ENCODE results near the gene PROC. TPM values are rescaled to one million over a fixed set of nuclear protein-coding genes. Genes with fewer than 3 reads are reported as not detected.

PROC gene
- total and polyA plus RNA-seq, 2 of the 8 experiments (the other 6 are each of a cell fraction or from before 2014, with no cell fraction given) = 1.5 to 1.6 TPM

- H3K14ac ChIP-seq (ENCODE audit: insufficient read length) = no peak overlapping the region
- H2BK15ac ChIP-seq (ENCODE audit: low read length) = 0 out of 2 replicates have a peak overlapping the region, but pooled peaks have one; percentile 88
- 81% methylated on average over 8 of the region's 10 CpGs; no CpG with 5 or more reads in 1 of the 2 experiments for WGBS, 2 experiments (ENCODE audit: extremely low coverage in 1 of 2, insufficient coverage in 1 of 2, insufficient read length in 1 of 2, insufficient replicate concordance in 2 of 2, low coverage in 1 of 2, low lambda C conversion rate in 2 of 2, missing lambda C conversion rate in 1 of 2)
- no peak overlapping the region for H3K9ac ChIP-seq (replicated peaks in 1 of 4; ENCODE audit: extremely low read depth in 1 of 4, low read depth in 3 of 4, low read length in 3 of 4)
- no peaks in the 10 kb centered on the region for H3K79me1 ChIP-seq (ENCODE audit: low read depth, low read length)
- no peak overlapping the region for H2BK5ac ChIP-seq (ENCODE audit: low read depth, low read length)
- H3K79me2 ChIP-seq (ENCODE audit: control insufficient read depth in 1 of 2, insufficient read depth in 2 of 2, low read length in 2 of 2) = no peaks in the 10 kb centered on the region
- no peak overlapping the region for H4K8ac ChIP-seq (ENCODE audit: extremely low read depth, insufficient read depth, low read length)
- H4K91ac ChIP-seq (replicated peaks; ENCODE audit: insufficient read length, low read length) = no peak overlapping the region
- no peak overlapping the region for H3K56ac ChIP-seq (replicated peaks; ENCODE audit: insufficient read length, low read depth, low read length)
- DNase-seq (ENCODE audit: low read depth in 1 of 2, low spot score in 2 of 2) (peak in 1 of 2 experiments; percentile 39), FAIRE-seq (no peak)
- H2AK5ac ChIP-seq (ENCODE audit: low read depth, low read length) = no peak overlapping the region
- ChIA-PET POLR2A (ENCODE audit: partially characterized antibody) (interaction anchor here (0.6 kb wide), 1 partner anchor 153 kb away, joined by 3 read pairs; no protein-coding TSS in a partner anchor), CTCF (ENCODE audit: partially characterized antibody) (interaction anchor here (1.5 to 9.2 kb wide), 3 partner anchors 9 to 38 kb away, joined by 3 to 74 read pairs (median 46); partner anchors contain the start of gene PROC)
- peaks cover 0 to 13% (median 5%) of the 10 kb centered on the region in 4 experiments; a peak in 5 of 7 replicates for H3K4me1 ChIP-seq (replicated peaks in 1 of 4; ENCODE audit: control insufficient read depth in 3 of 4, insufficient read depth in 4 of 4, low read length in 3 of 4)
- no peak overlapping the region for H3K4me2 ChIP-seq (ENCODE audit: insufficient read depth in 1 of 2, low read depth in 2 of 2, low read length in 2 of 2)
- no peak overlapping the region for H3K27ac ChIP-seq (ENCODE audit: low read depth, low read length)
- no peak overlapping the region for H2BK12ac ChIP-seq (ENCODE audit: low read depth, low read length)
- peaks cover 12% of the 10 kb centered on the region for H3K23me2 ChIP-seq (ENCODE audit: low read depth, low read length)
- 0 out of 2 replicates have a peak overlapping the region, but pooled peaks have one; percentile 18 for H2BK20ac ChIP-seq (ENCODE audit: low read length)
- no peaks in the 10 kb centered on the region for H3K36me3 ChIP-seq (ENCODE audit: control insufficient read depth in 2 of 4, insufficient read depth in 4 of 4, low read length in 3 of 4)
- H4K5ac ChIP-seq (ENCODE audit: insufficient read length, low read depth, low read length) = no peak overlapping the region
- no peak overlapping the region for H2AFZ ChIP-seq (ENCODE audit: low read length)
- H3K27me3 ChIP-seq (replicated peaks in 1 of 4; ENCODE audit: control insufficient read depth in 3 of 4, extremely low read depth in 1 of 4, insufficient read depth in 3 of 4, low read length in 3 of 4) = peaks cover 0 to 26% (median 22%) of the 10 kb centered on the region in 4 experiments; a peak in 6 of 7 replicates
- no peaks in the 10 kb centered on the region for H4K20me1 ChIP-seq (replicated peaks in 1 of 2; ENCODE audit: control insufficient read depth in 1 of 2, insufficient read depth in 2 of 2, low read length in 2 of 2)
- H3K9me3 ChIP-seq (ENCODE audit: insufficient read depth in 2 of 2, low read depth in 1 of 2, low read length in 1 of 2) = no peaks in the 10 kb centered on the region
- H3K18ac ChIP-seq (ENCODE audit: extremely low read depth, low read length) = no peak overlapping the region
- H3K23ac ChIP-seq (ENCODE audit: insufficient read length) = no peak overlapping the region
- H3K4ac ChIP-seq (replicated peaks; ENCODE audit: insufficient read length, low read depth, low read length) = no peak overlapping the region
- no peak overlapping the region for H2BK120ac ChIP-seq (replicated peaks; ENCODE audit: low read depth, low read length)
- H3K4me3 ChIP-seq (ENCODE audit: extremely low read depth in 1 of 4, insufficient read depth in 2 of 4, low read depth in 3 of 4, low read length in 4 of 4) = no peak overlapping the region
- no peak for TF ChIP-seq HDAC2 (IDR thresholded peaks at IDR 0.05; ENCODE audit: borderline replicate concordance in 1 of 2, low read depth in 2 of 2, low read length in 2 of 2)
- TF ChIP-seq E2F6 (IDR thresholded peaks at IDR 0.05) = no peak
- TF ChIP-seq CREB1 (IDR thresholded peaks at IDR 0.05) = no peak
- no peak for TF ChIP-seq SIX5 (IDR thresholded peaks at IDR 0.05; ENCODE audit: low read depth, low read length)
- no peak for TF ChIP-seq ATF3 (IDR thresholded peaks at IDR 0.05; ENCODE audit: insufficient read depth, low read depth, low read length)
- no peak for TF ChIP-seq TBP (IDR thresholded peaks at IDR 0.05; ENCODE audit: low read depth, low read length)
- TF ChIP-seq SRF (IDR thresholded peaks at IDR 0.05; ENCODE audit: low read depth, low read length) = no peak
- TF ChIP-seq POLR2A (IDR thresholded peaks at IDR 0.05; ENCODE audit: control extremely low read depth in 1 of 2, low read depth in 2 of 2, low read length in 2 of 2) = no peak
- TF ChIP-seq RAD21 (IDR thresholded peaks at IDR 0.05 in 1 of 2, conservative IDR thresholded peaks at IDR 0.05 in 1 of 2; ENCODE audit: low read depth in 2 of 2, low read length in 2 of 2) = no peak
Observed at GRCh38 chr2:127426501-127427354, 8.5 kb downstream of the PROC start.
